HG03469 (cell line): Measurements from ENCODE around the gene THY1.

Experiments used
- ATAC-seq: cut with Tn5 transposase; IDR thresholded peaks from one replicate; pipeline ENCODE4 v1.9.1; 2021; ENCODE audit warnings: mild to moderate bottlenecking, moderate library complexity, moderate number of reproducible peaks; ENCODE audit not compliant: unreplicated experiment

Gene THY1

GRCh38 chr11:119372260-119373058, 50.5 kb downstream of the THY1 start:
- ATAC-seq: no peak

- no peak for ATAC-seq
Observed at GRCh38 chr11:119371778-119372182, 51.2 kb downstream of the THY1 start.

- no peak for ATAC-seq
Observed at GRCh38 chr11:119371067-119371601, 51.8 kb downstream of the THY1 start.

GRCh38 chr11:119370486-119371046, 52.4 kb downstream of the THY1 start:
- ATAC-seq: no peak

- ATAC-seq: no peak
Observed at GRCh38 chr11:119369132-119369925, 53.6 kb downstream of the THY1 start.

- no peak for ATAC-seq
Observed at GRCh38 chr11:119368121-119369034, 54.6 kb downstream of the THY1 start.

GRCh38 chr11:119367661-119368120, 55.3 kb downstream of the THY1 start:
- no peak for ATAC-seq
